Esophagus muscularis mucosa (tissue), 3 donors: ENCODE data around the gene AQP2.

Experiments used
- POLR2AphosphoS5 ChIP-seq, 2 donors: sonication (generic); formaldehyde crosslinking; IDR thresholded peaks; one replicate each; pipeline ENCODE4 v1.6.1; 2017; ENCODE audit warnings: antibody characterized with exemption in 2 of 2
- TF ChIP-seq, protein P1 (sequence below), 3 experiments: fragments of 200-600 bp in 2 of 3; fragments of 450-650 bp in 1 of 3; sonication (generic) in 2 of 3; IDR thresholded peaks; one replicate each; pipeline ENCODE4 v1.5.1; 2017 to 2019; ENCODE audit warnings: antibody characterized with exemption in 3 of 3, mild to moderate bottlenecking in 2 of 3, moderate library complexity in 1 of 3

DNA sequence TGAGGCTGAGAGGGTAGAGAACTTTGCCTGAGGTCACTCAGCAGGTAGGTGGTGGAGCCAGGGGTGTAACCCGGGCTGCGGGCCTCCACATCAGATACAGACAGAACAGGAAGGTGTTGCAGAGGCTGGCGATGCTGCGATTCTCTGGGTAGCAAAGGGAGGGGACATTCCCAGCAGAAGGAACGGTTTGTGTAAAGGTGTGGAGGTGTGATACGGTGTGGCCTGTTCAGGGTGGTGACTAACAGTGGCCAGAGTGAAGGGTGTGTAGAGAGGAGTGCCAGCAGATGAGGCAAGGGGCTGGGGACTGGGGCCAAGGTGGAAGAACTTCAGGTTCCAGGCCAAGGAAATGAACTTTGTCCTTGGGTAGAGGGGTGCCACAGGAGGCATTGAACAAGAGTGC lies 28.6 kb upstream of the AQP2 start:
- TF ChIP-seq, protein P1, sequence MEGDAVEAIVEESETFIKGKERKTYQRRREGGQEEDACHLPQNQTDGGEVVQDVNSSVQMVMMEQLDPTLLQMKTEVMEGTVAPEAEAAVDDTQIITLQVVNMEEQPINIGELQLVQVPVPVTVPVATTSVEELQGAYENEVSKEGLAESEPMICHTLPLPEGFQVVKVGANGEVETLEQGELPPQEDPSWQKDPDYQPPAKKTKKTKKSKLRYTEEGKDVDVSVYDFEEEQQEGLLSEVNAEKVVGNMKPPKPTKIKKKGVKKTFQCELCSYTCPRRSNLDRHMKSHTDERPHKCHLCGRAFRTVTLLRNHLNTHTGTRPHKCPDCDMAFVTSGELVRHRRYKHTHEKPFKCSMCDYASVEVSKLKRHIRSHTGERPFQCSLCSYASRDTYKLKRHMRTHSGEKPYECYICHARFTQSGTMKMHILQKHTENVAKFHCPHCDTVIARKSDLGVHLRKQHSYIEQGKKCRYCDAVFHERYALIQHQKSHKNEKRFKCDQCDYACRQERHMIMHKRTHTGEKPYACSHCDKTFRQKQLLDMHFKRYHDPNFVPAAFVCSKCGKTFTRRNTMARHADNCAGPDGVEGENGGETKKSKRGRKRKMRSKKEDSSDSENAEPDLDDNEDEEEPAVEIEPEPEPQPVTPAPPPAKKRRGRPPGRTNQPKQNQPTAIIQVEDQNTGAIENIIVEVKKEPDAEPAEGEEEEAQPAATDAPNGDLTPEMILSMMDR (IDR thresholded peaks at IDR 0.05), result no peak
- TF ChIP-seq POLR2AphosphoS5 (IDR thresholded peaks at IDR 0.05), result no peak
